Amniotic stem cell (primary cell): Measurements from ENCODE around the gene C6orf132.
"Not testable (repeated sequence)": the region's sequence is repeated elsewhere in the genome, so short reads cannot be mapped to it uniquely, and the experiment has no call there.

ENCODE experiments used
- DNase-seq: peaks from one replicate; lab custom pipeline; 2025; lab: John Stamatoyannopoulos, UW

C6orf132 gene

DNA sequence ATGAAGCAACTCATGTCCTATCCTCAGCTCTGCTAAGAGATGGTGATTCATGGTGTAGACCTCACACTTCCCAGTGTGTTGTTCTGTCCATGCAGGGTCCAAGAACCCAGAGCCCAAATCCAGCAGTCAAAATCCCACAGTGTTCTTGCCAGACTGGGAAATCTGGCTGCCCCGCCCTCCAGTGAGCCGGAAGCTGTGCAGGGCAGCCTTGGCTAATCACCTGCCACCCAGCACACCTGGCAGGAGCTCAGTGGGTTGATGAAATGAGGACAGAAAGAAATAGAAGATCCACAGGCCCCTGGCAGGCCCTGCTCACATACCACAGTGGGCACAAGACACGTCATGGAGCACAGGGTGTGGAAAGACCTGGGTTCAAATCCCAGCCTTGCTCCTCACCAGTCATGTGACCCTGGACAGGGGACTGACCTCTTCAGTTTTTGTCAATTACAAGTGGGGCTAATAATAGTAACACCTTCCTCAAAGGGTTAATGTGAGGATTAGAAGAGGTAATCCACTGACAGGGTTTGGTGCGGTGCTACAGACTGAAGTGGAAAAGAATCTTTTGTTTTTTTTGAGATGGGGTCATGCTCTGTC, 17.1 kb upstream of the C6orf132 start:
- no peak for DNase-seq

DNA sequence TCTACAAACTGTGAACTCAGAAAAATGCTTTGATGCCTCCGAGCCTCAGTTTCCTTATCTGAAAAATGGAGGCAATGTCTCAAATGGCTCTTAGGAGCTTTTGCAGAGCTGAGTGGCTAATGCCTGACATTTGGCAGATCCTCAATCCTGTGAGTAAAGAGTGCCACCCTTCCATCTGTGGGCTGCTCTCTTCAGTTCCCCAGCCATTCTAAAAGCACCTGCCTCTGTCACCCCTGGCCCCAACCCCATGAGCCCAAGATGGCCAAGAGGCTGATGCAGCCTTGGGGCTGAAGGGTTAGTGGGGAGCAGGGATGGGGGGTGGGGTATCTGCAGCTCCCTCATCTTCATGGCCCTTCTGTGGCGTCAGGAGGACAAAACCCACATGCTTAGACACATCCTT, 16.2 kb upstream of the C6orf132 start:
- DNase-seq, result no peak

- peak; percentile 31 for DNase-seq
These were observed 15.6 kb upstream of the C6orf132 start for GRCh38 chr6:42158011-42158410.

DNA sequence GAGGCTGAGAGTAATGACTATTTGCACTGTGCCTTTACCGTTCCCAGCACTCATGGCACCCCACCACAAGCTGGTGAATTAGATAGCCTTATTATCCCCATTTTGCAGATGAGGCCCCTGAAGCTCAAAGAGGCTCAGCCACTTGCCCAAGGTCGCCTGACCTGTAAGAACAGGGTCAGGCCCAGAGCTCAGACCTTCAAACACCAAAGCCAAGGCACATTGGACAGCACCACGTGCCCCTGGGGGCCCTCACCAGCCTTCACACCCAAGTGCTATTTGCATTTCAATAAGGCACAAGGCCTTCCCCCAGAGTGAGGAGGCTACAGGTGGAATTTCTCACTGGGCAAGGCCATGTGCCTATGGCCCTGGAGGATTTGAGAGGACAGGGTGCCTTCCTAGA, 14.2 kb upstream of the C6orf132 start:
- no peak for DNase-seq

DNA sequence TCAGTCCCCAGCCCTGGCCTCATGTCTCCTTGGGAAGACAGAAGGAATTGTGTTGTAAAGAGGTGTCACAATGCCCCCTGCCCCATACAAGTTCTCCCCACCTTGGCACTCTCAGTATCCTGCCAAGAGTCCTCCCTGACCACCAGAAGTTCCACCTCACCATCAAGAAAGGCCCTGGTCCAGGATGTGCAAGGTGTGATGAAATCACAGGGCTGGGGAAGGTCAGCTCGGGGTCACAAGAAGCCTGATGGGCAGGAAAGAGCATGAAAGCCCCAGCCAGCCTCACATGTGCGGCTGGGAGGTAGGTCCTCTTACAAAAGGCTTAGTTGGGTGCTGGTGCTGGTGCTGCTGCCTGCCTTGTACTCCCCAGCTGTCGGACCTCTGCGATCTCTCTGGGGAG, 12.9 kb upstream of the C6orf132 start:
- DNase-seq, result no peak

DNA sequence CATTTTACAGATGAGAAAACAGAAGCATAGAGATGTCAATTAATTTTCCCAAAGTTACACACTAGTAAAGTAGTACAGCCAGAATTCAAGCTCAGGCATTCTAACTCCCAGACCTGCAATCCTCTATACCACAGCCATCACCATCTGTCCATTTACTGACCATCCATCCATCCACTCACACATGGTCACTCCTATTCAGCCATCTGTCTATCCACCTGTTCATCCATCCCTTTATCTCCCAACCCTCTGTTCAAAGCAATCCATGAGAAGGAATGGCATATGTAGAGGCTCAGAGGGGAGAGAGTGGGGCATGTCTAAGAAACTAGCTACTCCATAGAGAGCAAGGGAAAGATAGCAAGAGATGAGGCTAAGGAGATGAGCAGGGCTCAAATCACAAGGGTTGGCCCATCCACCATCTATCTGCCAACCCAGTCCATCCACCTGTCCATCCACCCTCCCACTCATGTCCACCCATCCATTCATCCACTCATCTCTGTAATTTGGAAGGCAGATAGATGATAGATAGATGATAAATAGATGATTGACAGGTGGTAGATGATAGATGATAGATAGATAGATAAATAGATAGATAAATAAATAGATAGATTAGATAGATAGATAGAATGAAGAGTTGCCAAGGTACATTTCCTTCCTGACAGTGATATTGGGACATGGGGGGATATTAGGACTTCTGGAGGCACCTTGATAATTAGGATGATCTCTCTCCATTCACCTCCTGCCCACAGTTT, 12.2 kb upstream of the C6orf132 start:
- no peak for DNase-seq

- no peak for DNase-seq
These were observed 11.5 kb upstream of the C6orf132 start for GRCh38 chr6:42153921-42154320.

- DNase-seq, result not testable (repeated sequence)
These were observed 10.3 kb upstream of the C6orf132 start for GRCh38 chr6:42152528-42153213.

DNA sequence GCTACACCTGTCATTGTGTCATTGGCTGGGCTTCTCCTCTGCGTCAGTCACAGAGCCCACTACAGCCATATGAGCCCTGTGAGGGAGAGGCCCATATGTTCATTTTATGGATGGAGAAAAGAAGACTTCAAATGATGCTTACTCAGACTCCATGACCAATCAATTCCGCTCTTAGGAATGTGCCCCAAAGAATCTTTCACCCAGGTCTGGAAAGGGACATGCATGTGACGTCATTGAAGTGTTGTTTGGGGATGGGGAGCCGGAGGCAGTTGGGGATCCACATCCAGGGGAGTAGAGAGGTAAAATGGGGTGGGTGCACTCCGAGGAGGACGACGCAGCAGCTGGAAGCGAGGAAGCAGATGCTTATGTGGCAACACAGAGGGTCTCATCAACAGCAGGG, 9.6 kb upstream of the C6orf132 start:
- DNase-seq, result no peak

DNA sequence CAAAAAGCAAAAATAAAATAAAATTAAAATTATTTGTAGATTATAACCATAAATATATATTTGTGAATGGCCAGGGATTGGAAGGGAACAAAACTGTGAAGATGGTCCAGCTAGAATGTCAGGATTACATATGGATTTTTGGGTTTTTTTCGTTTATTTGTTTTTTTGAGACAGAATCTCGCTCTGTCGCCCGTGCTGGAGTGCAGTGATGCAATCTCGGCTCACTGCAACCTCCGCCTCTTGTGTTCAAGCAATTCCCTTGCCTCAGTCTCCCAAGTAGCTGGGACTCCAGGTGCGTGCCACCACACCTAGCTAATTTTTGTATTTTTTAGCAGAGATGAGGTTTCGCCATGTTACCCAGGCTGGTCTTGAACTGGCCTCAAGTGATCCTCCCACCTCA, 7.8 kb upstream of the C6orf132 start:
- no peak for DNase-seq

- no peak for DNase-seq
These were observed 5.6 kb upstream of the C6orf132 start for GRCh38 chr6:42148058-42148457.

DNA sequence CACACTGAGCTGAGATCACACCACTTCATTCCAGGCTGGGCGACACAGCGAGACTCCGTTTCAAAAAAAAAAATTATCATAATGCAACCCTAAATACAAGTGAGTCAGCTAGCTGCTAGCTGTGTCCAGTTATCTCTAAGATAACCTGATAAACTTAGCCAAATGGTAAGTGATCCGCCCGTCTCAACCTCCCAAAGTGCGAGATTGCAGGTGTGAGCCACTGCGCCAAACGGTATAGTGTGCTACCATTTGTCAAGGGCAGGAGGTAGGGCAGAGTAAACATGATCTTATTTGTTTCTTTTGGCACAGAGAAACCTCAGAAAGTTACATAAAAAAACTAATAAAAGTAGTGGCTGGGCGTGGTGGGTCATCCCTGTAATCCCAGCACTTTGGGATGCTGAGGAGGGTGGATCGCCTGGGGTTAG, 4.7 kb upstream of the C6orf132 start:
- no peak for DNase-seq

- DNase-seq, result no peak
These were observed 760 bp downstream of the C6orf132 start for GRCh38 chr6:42141603-42142117.

DNA sequence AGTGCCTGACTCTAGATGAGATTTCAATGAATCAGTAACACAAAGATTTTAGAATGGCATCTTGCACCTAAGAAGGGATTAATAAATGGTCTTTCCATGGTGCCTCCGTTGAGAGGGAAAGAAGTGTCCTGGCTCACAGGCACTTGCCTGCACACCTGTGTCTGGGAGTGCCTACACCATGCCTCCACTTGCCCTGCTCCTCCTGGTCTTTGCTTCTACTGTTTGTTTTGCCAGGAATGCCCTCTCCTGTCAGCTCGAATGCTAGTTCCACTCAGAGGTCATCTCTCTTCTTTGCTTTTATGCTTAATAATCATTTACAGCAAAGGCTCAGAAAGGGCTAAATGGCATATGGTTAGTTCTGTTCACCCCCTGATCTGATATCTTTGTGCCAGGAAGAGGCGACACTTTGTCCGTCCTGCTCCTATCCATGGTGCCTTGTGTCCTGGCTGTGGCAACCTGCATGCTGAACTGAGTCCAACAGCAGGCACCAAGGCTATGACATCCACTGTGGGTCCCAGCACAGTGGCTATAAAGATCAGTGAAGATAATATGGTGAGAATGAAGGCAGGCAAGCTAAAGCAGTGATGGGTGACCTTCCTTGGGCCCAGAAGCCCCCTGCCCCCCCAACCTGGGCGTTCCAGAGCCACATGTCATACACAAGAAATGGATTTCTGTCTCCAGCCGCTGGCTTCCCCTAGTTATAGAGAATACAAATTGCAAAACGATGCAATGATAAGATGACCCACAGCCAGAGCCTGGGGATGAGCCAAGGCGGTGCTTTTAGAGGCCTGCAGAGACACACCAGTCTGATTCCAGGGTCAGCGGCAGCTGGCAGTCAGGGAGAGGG, 1.4 kb downstream of the C6orf132 start:
- DNase-seq, result no peak

- no peak for DNase-seq
These were observed 2.4 kb downstream of the C6orf132 start for GRCh38 chr6:42140032-42140431.

- no peak for DNase-seq
These were observed 3.5 kb downstream of the C6orf132 start for GRCh38 chr6:42138630-42139619.

GRCh38 chr6:42138190-42138589, 4.2 kb downstream of the C6orf132 start:
- DNase-seq, result no peak

DNA sequence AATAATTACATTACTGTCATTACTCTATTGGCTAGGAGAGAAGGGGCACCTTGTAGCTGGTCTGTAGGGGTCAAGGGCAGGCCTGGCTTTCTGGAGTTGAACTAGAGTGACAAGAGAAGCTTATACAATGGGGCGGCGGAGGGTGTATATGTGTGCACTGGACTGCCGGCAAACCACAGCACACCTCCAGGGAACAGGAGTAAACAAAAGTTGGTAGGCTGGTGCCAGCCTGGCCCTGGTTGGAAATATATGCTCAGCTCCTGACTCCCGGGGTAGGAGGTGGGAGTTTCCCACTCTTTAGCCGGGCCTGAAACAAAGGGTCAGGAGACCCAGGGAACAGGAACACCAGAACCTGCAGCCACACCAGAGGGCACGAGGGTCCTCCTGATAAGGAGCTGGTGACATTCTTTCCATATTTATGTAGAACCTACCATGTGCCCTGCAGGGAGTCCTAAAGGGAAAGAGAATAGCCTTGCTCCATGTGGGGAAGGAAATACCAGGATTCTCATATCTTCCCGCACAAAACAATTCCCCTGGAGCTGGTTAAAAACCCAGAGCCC, 5.1 kb downstream of the C6orf132 start:
- no peak for DNase-seq

DNA sequence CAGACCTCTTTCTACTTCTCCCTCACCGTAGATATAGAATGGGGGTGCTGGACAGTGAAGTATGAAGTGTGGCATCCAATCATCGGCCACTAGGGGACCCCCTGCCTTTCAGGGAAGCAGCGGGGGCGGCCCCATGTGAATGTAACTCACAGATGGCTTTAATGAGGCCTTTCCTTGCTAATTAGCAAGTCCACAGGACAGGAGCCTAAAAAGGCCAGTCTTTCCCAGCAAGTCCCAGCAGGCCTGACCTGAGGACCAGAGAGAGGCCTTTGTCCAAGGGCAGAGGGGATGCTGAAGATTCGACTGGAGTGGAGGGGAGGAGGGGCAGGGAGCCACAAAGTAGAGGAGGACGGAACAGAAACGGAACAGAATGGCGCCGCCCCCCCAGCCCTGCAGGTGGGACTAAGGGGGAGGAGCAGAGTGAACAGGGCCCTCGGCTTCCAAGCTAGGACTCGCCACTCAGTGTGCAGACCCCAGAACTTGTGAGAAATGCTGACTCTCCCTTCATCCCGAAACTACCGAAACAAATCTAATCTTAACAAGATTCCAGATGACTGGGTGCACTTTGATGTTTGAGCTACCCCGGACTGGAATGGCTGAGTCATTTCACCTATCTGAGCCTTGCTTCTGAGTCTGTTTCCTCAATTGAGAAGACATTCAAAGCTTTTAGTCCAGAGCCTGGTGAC, 5.8 kb downstream of the C6orf132 start:
- no peak for DNase-seq

- no peak for DNase-seq
These were observed 6.7 kb downstream of the C6orf132 start for GRCh38 chr6:42135722-42136121.
